H9 (cell line): ENCODE data around the gene PDHX. TPM values are rescaled to one million over a fixed set of nuclear protein-coding genes. Genes with fewer than 3 reads are reported as not detected.

Experiments
- DNase-seq: peaks from one replicate; pipeline ENCODE4 v3.0.0-alpha.2; 2017
- H2AFZ ChIP-seq: one replicate; pipeline ENCODE4 v1.6.1; 2013; ENCODE audit warnings: mild to moderate bottlenecking, low read length, control low read depth, moderate library complexity
- H2AK5ac ChIP-seq: 2 replicates; pipeline ENCODE4 v1.6.1; 2013; ENCODE audit warnings: low read length, control low read depth, mixed read lengths; ENCODE audit not compliant: insufficient read length
- H2BK120ac ChIP-seq: one replicate; pipeline ENCODE4 v1.6.1; 2013; ENCODE audit warnings: low read depth, mild to moderate bottlenecking, low read length, control low read depth, inconsistent platforms; ENCODE audit not compliant: poor library complexity, severe bottlenecking
- H2BK12ac ChIP-seq: 2 replicates; pipeline ENCODE4 v1.6.1; 2013; ENCODE audit warnings: low read length, control low read depth, mixed read lengths, low read depth; ENCODE audit not compliant: insufficient read length
- H2BK15ac ChIP-seq: 2 replicates; pipeline ENCODE4 v1.6.1; 2013; ENCODE audit warnings: low read depth, low read length, control low read depth
- H2BK20ac ChIP-seq: one replicate; pipeline ENCODE4 v1.6.1; 2013; ENCODE audit warnings: low read depth, mild to moderate bottlenecking, low read length, control low read depth, inconsistent platforms; ENCODE audit not compliant: poor library complexity, severe bottlenecking
- H2BK5ac ChIP-seq: 2 replicates; pipeline ENCODE4 v1.6.1; 2013; ENCODE audit warnings: low read length, control low read depth, mixed read lengths; ENCODE audit not compliant: insufficient read length
- H3K14ac ChIP-seq: 2 replicates; pipeline ENCODE4 v1.6.1; 2013; ENCODE audit warnings: low read length, control low read depth; ENCODE audit not compliant: insufficient read depth
- H3K18ac ChIP-seq: 2 replicates; pipeline ENCODE4 v1.6.1; 2013; ENCODE audit warnings: low read depth, mild to moderate bottlenecking, mixed read lengths, low read length, control low read depth; ENCODE audit not compliant: insufficient read length
- H3K23ac ChIP-seq: 2 replicates; pipeline ENCODE4 v1.6.1; 2013; ENCODE audit warnings: low read length, control low read depth, mixed read lengths, low read depth; ENCODE audit not compliant: insufficient read length
- H3K23me2 ChIP-seq: 2 replicates; pipeline ENCODE4 v1.6.1; 2013; ENCODE audit warnings: low read depth, mild to moderate bottlenecking, mixed read lengths, low read length, control low read depth; ENCODE audit not compliant: insufficient read length, poor library complexity, severe bottlenecking
- H3K27ac ChIP-seq: 2 replicates; pipeline ENCODE4 v1.5.1; 2013; ENCODE audit warnings: low read length, control low read depth, mixed read lengths, low read depth; ENCODE audit not compliant: insufficient read length
- H3K27me3 ChIP-seq: 2 replicates; pipeline ENCODE4 v1.6.1; 2013; ENCODE audit warnings: low read length, control low read depth, inconsistent platforms; ENCODE audit not compliant: insufficient read depth
- H3K4ac ChIP-seq: 2 replicates; pipeline ENCODE4 v1.6.1; 2013; ENCODE audit warnings: low read depth, mild to moderate bottlenecking, control low read depth, inconsistent platforms, low read length, moderate library complexity
- H3K4me1 ChIP-seq: 2 replicates; pipeline ENCODE4 v1.6.1; 2013; ENCODE audit warnings: low read length, control low read depth, inconsistent platforms; ENCODE audit not compliant: insufficient read depth
- H3K4me2 ChIP-seq: 2 replicates; pipeline ENCODE4 v1.6.1; 2013; ENCODE audit warnings: low read length, control low read depth, mixed read lengths; ENCODE audit not compliant: insufficient read length, insufficient read depth
- H3K56ac ChIP-seq: 2 replicates; pipeline ENCODE4 v1.6.1; 2013; ENCODE audit warnings: low read depth, mild to moderate bottlenecking, mixed read lengths, low read length, control low read depth; ENCODE audit not compliant: insufficient read length
- H3K79me1 ChIP-seq: 2 replicates; pipeline ENCODE4 v1.6.1; 2013; ENCODE audit warnings: low read depth, mild to moderate bottlenecking, moderate library complexity, low read length, control low read depth, inconsistent platforms; ENCODE audit not compliant: insufficient read depth, poor library complexity, severe bottlenecking
- H3K79me2 ChIP-seq: 2 replicates; pipeline ENCODE4 v1.6.1; 2013; ENCODE audit warnings: low read length, control low read depth, inconsistent platforms; ENCODE audit not compliant: insufficient read depth
- H3K9ac ChIP-seq: 2 replicates; pipeline ENCODE4 v1.6.1; 2013; ENCODE audit warnings: low read length, control low read depth, mixed read lengths; ENCODE audit not compliant: insufficient read length; ENCODE audit errors: extremely low read depth
- H3K9me3 ChIP-seq: one replicate; pipeline ENCODE4 v1.6.1; 2013; ENCODE audit warnings: low read depth, low read length, inconsistent platforms; ENCODE audit not compliant: control insufficient read depth
- H3T11ph ChIP-seq: one replicate; pipeline ENCODE4 v1.6.1; 2013; ENCODE audit warnings: mild to moderate bottlenecking, low read length, control low read depth, inconsistent platforms
- H4K20me1 ChIP-seq: one replicate; pipeline ENCODE4 v1.6.1; 2013; ENCODE audit not compliant: control insufficient read depth, insufficient read length, insufficient read depth
- H4K5ac ChIP-seq: 2 replicates; pipeline ENCODE4 v1.6.1; 2013; ENCODE audit warnings: low read depth, mild to moderate bottlenecking, mixed read lengths, low read length, control low read depth; ENCODE audit not compliant: insufficient read length
- H4K8ac ChIP-seq: replicated peaks from 2 replicates; pipeline ENCODE4 v1.6.1; 2013; ENCODE audit warnings: low read length, control low read depth, mixed read lengths, low read depth; ENCODE audit not compliant: insufficient read length
- H4K91ac ChIP-seq: 2 replicates; pipeline ENCODE4 v1.6.1; 2013; ENCODE audit warnings: low read depth, mild to moderate bottlenecking, moderate library complexity, mixed read lengths, low read length, control low read depth; ENCODE audit not compliant: insufficient read length
- H3K27ac Mint-ChIP-seq, 3 experiments: 2 replicates in 2 of 3; 3 replicates in 1 of 3; pipeline ENCODE4 v1.8.0; 2020 to 2021; ENCODE audit warnings: mixed read lengths in 3 of 3, mild to moderate bottlenecking in 1 of 3, moderate library complexity in 1 of 3
- H3K27me3 Mint-ChIP-seq: 2 replicates; pipeline ENCODE4 v1.8.0; 2021; ENCODE audit warnings: low read depth, mild to moderate bottlenecking, moderate library complexity, mixed read lengths
- H3K36me3 Mint-ChIP-seq, 3 experiments: 2 replicates in 2 of 3; 3 replicates in 1 of 3; pipeline ENCODE4 v1.8.0; 2020 to 2021; ENCODE audit warnings: low read depth in 3 of 3, mixed read lengths in 3 of 3; ENCODE audit not compliant: insufficient read depth in 1 of 3
- H3K4me1 Mint-ChIP-seq, 2 experiments: 2 replicates each; pipeline ENCODE4 v1.8.0; 2020; ENCODE audit warnings: mixed read lengths in 2 of 2
- H3K4me3 Mint-ChIP-seq, 2 experiments: 2 replicates in 1 of 2; 3 replicates in 1 of 2; pipeline ENCODE4 v1.8.0; 2020 to 2021; ENCODE audit warnings: mild to moderate bottlenecking in 2 of 2, mixed read lengths in 2 of 2, moderate library complexity in 1 of 2
- H3K9me3 Mint-ChIP-seq, 2 experiments: 2 replicates in 1 of 2; 3 replicates in 1 of 2; pipeline ENCODE4 v1.8.0; 2020; ENCODE audit warnings: mild to moderate bottlenecking in 2 of 2, mixed read lengths in 2 of 2, moderate library complexity in 1 of 2
- CTCF ChIP-seq: fragments of 200-600 bp; sonication (generic); conservative IDR thresholded peaks from 3 replicates; pipeline ENCODE4 v1.8.0; 2021; ENCODE audit warnings: antibody characterized with exemption, mild to moderate bottlenecking
- WGBS: extraction: QIAGEN DNeasy Blood & Tissue Kit; methylation state at CpG from one replicate; pipeline ENCODE4 v1.1.7; 2013; ENCODE audit warnings: missing lambda C conversion rate, low lambda C conversion rate, mixed read lengths; ENCODE audit not compliant: insufficient read length; ENCODE audit errors: extremely low coverage; 5-methylcytosine and 5-hydroxymethylcytosine counted together
- total RNA-seq: library from RNA; stranded (reverse); gene quantifications from 2 replicates; pipeline ENCODE4 v1.2.1, GENCODE V29; 2021

The PDHX gene
- total RNA-seq, 1 experiment from 2014 or later: 40.1 TPM

- H4K20me1 ChIP-seq: no peaks in the 10 kb centered on the region
- Mint-ChIP-seq H3K27me3 (no peaks in the 10 kb centered on the region), H3K9me3 (no peaks in the 10 kb centered on the region), H3K4me3 (no peak overlapping the region), H3K27ac (no peak overlapping the region), H3K36me3 (no peaks in the 10 kb centered on the region; a peak in 1 of 7 replicates), H3K4me1 (peaks cover 13% of the 10 kb centered on the region in 2 experiments)
- H4K91ac ChIP-seq: no peak overlapping the region
- H4K8ac ChIP-seq: no peak overlapping the region
- no peak for DNase-seq
- H3K18ac ChIP-seq: no peak overlapping the region
- H3K23ac ChIP-seq: no peak overlapping the region
- no peaks in the 10 kb centered on the region for H3K27me3 ChIP-seq
- H3K56ac ChIP-seq: no peak overlapping the region
- H3K23me2 ChIP-seq: no peaks in the 10 kb centered on the region
- no peak overlapping the region for H3K9ac ChIP-seq
- no peaks in the 10 kb centered on the region for H3K9me3 ChIP-seq
- H3K4ac ChIP-seq: no peak overlapping the region
- no peak overlapping the region for H3T11ph ChIP-seq
- H3K14ac ChIP-seq: no peak overlapping the region
- H3K4me2 ChIP-seq: no peak overlapping the region
- no peak overlapping the region for H2BK12ac ChIP-seq
- H2BK20ac ChIP-seq: no peak overlapping the region
- H3K4me1 ChIP-seq: peaks cover 3% of the 10 kb centered on the region; the same call in 1 of the 2 replicates
- H4K5ac ChIP-seq: no peak overlapping the region
- WGBS: no CpG with 5 or more reads among the region's 2 CpGs
- no peak overlapping the region for H2BK5ac ChIP-seq
- H2BK120ac ChIP-seq: no peak overlapping the region
- no peaks in the 10 kb centered on the region for H3K79me1 ChIP-seq
- H3K27ac ChIP-seq: no peak overlapping the region
- TF ChIP-seq CTCF: no peak
- no peak overlapping the region for H2BK15ac ChIP-seq
- H3K79me2 ChIP-seq: no peaks in the 10 kb centered on the region
- H2AFZ ChIP-seq: no peak overlapping the region
- no peak overlapping the region for H2AK5ac ChIP-seq
These were observed 90.9 kb downstream of the PDHX start for GRCh38 chr11:35007277-35007676.
